HG02943 (cell line): ENCODE measurements around the gene KIF3A.
A peak's percentile ranks its signal among the peaks of the same experiment; 100 is the strongest.

Source experiments
- ATAC-seq: cut with Tn5 transposase; IDR thresholded peaks from one replicate; pipeline ENCODE4 v1.9.1; 2021; ENCODE audit warnings: mild to moderate bottlenecking, low read depth, moderate library complexity; ENCODE audit not compliant: unreplicated experiment

The KIF3A gene

GRCh38 chr5:132679717-132680380, 57.5 kb downstream of the KIF3A start:
- no peak for ATAC-seq

GRCh38 chr5:132679166-132679565, 58.2 kb downstream of the KIF3A start:
- no peak for ATAC-seq

DNA sequence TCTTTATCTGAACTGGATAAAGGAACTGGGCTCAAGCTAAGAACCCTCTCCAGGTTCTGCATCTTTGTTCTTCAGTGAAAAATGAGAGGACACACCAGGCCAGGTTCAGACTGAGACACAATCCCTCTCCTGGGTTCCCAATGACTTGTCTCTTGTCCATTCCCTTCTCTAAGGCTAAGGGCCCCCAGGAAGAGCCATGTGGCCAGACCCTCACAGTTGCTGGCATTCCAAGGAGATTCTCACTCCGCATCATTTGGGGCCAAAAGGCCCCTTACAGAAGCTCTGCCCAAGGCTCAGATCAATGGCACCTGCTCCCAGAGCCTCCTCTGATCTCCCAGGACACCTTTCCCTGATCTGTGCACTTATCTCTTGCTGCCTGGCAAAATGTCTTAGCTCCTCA, 58.6 kb downstream of the KIF3A start:
- ATAC-seq = no peak

GRCh38 chr5:132677682-132678400, 59.5 kb downstream of the KIF3A start:
- ATAC-seq = no peak

DNA sequence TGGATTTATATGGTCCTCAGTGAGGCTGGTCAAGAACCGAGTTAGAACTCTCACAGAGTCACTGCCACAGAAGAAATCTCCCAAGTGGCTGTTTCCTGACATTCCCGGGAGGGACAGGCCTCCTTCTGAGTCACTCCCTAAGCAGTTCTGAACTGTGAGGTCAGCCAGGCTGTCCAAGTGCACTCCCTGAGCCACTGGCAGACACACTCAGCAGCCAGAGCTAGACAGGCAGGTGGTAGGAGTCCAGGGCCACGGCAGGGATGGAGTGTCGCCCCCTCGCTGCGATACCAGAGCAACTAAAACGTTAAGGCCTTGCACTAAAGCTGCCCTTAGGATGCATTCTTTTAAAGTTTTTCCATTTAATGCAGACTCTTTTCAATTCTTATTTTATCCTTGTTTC, 60.2 kb downstream of the KIF3A start:
- ATAC-seq = no peak

GRCh38 chr5:132675936-132676689, 61.2 kb downstream of the KIF3A start:
- ATAC-seq = no peak

DNA sequence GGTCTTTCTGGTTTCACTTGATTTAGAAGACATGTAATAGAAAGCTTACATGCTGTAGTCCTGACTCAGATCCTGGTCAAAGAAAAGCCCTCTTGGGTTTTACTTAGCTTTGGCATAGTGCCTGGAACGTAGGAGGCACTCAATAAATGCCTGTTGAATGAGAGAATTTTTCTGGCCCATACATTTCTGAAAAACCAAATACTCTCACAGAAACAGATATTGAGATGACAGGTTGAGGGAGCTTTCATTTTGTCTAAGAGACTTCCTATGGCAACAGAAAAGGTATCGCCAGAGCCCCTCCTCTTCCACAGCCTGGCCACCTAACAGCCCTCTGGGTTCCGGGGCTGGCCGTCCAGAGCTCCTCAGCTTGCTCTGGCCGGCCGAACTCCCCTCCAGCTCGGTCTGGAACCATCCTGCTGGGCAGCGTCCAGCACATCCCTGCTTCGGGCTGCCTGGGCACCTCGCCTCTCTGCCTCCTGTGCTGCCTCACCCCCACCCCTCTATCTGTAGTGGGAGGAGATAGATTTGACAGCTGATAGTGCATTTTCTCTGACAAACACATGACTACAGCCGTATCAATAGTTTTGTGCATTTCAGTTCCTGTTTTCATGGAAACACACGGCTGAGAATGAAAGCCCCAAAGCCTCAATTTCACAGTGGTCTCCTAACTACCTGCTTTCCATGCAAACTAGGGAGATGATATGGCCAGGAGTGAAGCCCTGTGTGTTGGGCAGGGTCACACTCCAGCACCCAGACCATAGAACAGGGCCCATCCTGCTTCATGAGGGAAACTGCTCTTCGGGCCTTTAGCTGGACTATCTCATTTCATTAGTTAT, 62.5 kb downstream of the KIF3A start:
- ATAC-seq = peak; percentile 85

- ATAC-seq = no peak
Measured at GRCh38 chr5:132673939-132674630, 63.3 kb downstream of the KIF3A start, which contains the start of gene IL4. Gene IL4 (plus strand): TSS chr5:132673989. CDS start chr5:132674051, 62 bp downstream.

GRCh38 chr5:132673488-132673887, 63.9 kb downstream of the KIF3A start:
- ATAC-seq = no peak

GRCh38 chr5:132671000-132671399, 66.3 kb downstream of the KIF3A start:
- no peak for ATAC-seq

DNA sequence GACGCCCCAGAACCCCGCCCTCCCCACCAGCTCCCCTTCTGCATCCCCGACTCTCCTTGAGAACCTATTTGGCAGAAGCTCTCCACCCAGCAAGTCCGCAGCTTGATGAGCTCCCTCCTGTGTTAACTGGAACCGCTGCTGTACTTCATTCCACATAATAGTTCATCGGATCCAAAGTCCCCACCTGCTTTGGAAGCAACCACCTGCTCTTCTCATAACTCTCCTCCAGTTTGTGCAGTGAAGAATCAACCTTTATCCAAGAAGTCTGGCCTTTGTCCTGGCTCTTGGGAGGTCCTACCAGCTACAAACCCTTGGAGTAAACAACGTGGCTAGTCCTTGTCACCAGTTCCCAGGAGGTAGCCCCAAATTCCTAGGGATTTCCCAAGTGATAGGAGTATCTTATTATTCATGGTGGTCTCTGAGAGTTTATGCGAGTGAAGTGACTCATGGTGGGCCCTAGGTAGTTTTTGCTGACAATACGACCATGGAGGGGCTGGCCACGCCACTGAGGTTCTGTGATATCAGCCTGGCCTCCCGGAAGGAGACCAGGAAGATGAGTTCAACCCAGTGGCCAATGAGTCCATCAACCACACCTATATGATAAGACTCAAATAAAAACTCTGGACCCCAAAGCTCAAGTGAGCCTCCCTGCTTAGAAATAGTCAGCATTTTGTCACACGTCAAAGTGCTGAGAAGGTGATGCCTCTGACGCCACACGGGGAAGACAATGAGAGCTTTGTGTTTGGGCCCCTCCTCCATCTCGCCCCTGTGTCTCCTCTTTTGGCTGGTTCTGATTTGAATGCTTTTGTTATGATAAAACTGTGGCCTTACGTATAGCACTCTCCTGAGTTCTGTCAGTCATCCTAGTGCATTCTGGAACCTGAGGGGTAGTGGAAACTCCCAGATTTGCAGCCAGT, 67.1 kb downstream of the KIF3A start:
- no peak for ATAC-seq

- ATAC-seq = no peak
Measured at GRCh38 chr5:132669455-132669820, 67.9 kb downstream of the KIF3A start.

DNA sequence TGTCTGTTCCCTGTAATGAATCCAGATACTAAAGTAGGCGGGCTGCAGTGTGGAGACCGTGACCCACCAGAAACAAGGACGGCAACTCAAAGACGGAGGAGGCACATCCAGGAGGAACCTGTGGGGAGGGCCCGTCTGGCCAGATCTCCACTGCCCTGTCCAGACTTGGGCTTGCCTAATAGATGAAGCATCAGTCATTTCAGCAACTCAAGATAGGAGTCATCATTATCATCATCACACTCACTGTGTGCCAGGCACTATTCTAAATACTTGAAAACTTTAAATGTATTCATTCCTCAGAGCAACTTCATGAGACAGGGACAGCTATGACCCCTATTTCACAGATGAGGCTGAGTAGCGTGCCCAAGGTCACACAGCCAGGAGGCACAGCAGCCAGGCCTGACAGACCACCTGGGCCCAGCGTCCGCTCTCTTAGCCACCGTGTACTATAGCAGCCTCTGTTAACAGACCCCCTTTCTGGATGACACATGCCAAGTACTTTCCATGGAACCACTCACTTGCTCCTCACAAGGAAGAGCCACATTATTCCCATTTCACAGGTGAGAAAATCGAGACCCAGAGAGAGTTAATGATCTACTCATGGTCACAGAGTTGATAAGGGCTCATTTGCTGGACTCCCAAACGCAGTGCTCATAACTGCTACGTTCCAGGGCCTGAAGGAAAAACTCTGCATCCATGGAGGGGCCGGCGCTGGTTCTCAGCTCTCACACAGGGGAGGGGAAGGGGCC, 68.5 kb downstream of the KIF3A start:
- no peak for ATAC-seq

DNA sequence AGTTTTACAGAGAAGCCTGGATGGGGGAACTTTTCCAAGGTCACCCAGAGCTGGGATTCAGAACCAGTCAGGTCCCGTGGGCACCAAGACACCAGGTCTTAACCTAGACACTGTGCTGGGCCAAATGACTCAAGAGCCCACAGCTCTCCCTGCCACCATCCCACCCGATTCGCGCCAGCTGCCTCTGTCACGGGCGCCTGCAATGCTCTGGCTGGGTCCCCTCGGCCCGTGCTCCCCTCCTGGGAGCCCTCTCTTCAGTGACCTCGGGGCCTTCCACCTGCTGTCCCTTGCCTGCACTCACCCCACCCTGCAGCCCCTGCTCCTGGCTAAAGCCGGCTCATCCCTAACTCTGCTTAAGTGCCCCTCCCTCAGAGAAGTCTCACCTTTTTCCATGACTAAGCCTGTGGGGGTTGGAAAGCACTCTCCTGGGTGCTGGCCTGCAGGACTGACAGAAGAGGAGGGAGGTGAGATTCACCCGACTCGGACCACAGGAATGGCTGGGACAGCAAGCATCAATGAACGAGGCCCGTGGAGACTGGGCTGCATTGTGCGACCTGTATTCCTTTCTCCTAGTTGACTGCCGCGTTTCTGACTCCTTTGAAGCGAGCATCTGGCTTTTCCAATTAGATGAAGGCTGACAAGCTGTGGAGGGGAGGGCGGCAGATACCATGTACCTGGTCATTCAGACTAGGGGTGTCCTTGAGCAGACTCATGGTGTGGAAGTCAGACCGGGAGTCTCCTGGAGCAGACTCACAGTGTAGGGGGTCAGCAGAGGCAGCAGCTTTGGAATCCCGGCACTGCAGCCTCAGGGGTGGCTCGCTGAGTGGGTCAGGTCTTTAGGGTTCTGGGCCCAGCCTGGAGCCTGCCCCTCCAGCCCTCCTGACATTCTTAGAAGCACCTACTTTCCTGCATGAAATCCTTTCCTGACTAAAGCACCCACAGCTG, 69.3 kb downstream of the KIF3A start:
- ATAC-seq = no peak

DNA sequence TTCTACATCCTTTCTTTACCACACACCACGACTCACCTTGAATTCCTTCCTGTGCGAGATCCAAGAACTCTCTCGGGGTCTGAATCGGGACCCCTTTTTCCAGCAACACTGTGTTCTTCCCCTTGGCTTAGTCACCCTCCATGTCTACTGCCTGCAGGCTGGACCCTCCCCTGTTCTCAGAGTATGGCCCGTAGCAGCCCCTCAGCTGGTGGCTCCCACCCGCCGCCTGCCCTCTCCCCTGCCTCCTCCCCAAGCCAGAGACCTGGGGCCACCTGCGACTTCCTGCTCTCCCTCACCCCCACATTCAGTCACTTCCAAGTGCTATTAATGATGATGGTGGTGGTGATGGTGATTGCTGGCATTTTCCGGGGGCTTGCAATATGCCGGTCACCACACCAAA, 70.0 kb downstream of the KIF3A start:
- ATAC-seq = no peak

DNA sequence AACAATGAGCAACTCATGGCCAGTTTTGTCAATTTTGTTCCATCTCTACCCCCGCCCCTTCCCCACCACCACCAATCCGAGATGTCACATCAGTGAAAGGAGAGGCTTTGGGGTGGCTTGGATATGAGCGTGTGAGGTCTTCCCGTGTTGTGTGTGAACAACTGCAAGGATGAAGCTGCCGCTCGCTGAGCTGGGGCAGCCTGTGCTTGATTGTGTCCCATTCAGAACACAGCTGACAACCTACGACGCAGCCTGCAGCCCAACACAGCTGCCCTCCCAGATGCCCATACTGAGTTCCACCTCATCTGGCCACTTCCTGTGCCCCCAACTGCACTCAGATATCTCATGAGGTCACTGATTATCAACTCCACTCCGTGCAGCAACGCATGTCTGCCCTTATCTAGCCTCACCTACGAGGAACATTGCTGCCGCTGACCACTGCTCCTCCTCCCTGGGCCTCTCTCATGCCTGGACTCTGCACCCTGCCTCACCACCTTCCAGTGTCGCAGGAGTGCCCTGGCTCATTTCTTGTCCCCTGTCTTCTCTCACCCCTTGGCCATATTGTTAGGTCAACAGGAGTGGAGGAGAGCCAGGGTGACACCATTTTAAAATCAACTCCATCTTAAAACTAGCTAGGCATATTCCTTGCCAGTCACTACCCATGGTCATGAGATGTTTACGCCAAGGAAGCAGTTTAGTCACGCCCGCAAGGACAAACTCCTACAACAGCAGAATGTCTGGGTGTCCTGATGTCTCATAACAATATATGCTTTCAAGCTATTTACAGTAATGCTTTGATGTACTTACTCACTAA, 70.8 kb downstream of the KIF3A start:
- no peak for ATAC-seq
